ENCODE data around the gene WNT9A. TPM values are rescaled to one million over a fixed set of nuclear protein-coding genes. Genes with fewer than 3 reads are reported as not detected.

Gene WNT9A
- polyA plus RNA-seq, 1 donor from 2014 or later = 0.57 TPM

DNA sequence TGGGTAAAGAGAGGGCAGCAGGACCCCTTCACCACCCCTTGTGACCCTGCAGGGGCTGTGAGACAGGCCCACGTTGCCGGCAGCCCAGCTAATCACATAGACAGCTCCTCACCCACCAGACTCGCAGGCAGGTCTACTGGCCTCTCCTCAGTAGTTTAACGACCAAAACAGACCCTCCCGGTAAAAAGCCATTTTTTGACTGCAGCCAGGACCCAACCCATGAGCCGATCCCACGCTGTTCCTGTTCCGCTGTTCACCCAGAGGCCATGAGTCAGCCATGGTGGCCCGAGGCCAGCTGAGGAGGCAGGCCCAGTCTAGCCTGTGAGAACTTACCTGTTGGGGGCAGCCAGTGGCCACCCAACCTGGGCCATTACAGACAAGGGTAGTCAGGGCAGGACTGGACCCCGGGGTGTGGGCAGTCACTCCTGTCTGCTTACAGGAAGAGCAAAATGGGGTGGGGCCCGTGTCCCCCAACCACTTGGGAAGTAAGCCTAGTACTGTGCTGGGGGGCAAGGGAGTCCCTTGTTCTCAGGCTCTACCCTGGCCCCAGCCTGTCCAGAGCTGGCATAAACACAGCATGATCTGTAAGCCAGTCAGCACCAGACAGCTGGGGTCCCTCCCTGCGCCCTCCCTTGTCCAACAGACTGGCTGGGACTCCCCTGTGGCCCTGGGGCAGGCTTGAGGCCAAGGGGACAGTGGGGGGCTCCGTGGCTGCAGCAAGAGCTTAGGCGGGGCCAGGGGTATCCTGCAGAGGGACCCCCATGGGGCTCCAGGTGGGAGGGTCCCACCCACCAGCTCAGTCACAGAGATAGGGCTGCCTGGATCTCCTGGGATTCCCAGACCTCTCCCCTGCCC is 61.9 kb downstream of the WNT9A start:
- Histone ChIP-seq H3K4me2 (ENCODE audit: low read length) (no peak overlapping the region), H3K9me3 (ENCODE audit: low read length) (no peaks in the 10 kb centered on the region), H3K36me3 (ENCODE audit: insufficient read depth, low read length) (no peaks in the 10 kb centered on the region), H2AFZ (ENCODE audit: low read depth, low read length) (no peak overlapping the region), H4K20me1 (ENCODE audit: insufficient read depth) (no peaks in the 10 kb centered on the region), H3K9me2 (ENCODE audit: insufficient read depth, low read length) (no peaks in the 10 kb centered on the region), H3K27me3 (ENCODE audit: insufficient read depth, low read depth, low read length) (no peaks in the 10 kb centered on the region), H3K9ac (ENCODE audit: low read length) (no peak overlapping the region), H3K79me2 (replicated peaks; ENCODE audit: insufficient read depth, low read length) (no peaks in the 10 kb centered on the region), H3K4me3 (ENCODE audit: low read length) (no peak overlapping the region), H3K27ac (ENCODE audit: low read length) (no peak overlapping the region), H3F3A (ENCODE audit: insufficient read depth, low read length, poor library complexity, severe bottlenecking) (no peaks in the 10 kb centered on the region)
- TF ChIP-seq MXI1 (conservative IDR thresholded peaks at IDR 0.05; ENCODE audit: poor library complexity, severe bottlenecking) (no peak), POLR2AphosphoS5 (IDR thresholded peaks at IDR 0.05) (no peak), EP300 (conservative IDR thresholded peaks at IDR 0.05; ENCODE audit: poor library complexity, severe bottlenecking) (no peak), TAF1 (IDR thresholded peaks at IDR 0.05; ENCODE audit: low read depth) (no peak), EZH2 (IDR thresholded peaks at IDR 0.05; ENCODE audit: borderline replicate concordance, insufficient read depth, low read length, poor library complexity, severe bottlenecking) (no peak), SMC3 (conservative IDR thresholded peaks at IDR 0.05; ENCODE audit: poor library complexity) (no peak), RAD21 (conservative IDR thresholded peaks at IDR 0.05) (no peak)
- TF ChIP-seq, protein P1, sequence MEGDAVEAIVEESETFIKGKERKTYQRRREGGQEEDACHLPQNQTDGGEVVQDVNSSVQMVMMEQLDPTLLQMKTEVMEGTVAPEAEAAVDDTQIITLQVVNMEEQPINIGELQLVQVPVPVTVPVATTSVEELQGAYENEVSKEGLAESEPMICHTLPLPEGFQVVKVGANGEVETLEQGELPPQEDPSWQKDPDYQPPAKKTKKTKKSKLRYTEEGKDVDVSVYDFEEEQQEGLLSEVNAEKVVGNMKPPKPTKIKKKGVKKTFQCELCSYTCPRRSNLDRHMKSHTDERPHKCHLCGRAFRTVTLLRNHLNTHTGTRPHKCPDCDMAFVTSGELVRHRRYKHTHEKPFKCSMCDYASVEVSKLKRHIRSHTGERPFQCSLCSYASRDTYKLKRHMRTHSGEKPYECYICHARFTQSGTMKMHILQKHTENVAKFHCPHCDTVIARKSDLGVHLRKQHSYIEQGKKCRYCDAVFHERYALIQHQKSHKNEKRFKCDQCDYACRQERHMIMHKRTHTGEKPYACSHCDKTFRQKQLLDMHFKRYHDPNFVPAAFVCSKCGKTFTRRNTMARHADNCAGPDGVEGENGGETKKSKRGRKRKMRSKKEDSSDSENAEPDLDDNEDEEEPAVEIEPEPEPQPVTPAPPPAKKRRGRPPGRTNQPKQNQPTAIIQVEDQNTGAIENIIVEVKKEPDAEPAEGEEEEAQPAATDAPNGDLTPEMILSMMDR (IDR thresholded peaks at IDR 0.05; ENCODE audit: poor library complexity, severe bottlenecking) = no peak
- TF ChIP-seq, protein P2, sequence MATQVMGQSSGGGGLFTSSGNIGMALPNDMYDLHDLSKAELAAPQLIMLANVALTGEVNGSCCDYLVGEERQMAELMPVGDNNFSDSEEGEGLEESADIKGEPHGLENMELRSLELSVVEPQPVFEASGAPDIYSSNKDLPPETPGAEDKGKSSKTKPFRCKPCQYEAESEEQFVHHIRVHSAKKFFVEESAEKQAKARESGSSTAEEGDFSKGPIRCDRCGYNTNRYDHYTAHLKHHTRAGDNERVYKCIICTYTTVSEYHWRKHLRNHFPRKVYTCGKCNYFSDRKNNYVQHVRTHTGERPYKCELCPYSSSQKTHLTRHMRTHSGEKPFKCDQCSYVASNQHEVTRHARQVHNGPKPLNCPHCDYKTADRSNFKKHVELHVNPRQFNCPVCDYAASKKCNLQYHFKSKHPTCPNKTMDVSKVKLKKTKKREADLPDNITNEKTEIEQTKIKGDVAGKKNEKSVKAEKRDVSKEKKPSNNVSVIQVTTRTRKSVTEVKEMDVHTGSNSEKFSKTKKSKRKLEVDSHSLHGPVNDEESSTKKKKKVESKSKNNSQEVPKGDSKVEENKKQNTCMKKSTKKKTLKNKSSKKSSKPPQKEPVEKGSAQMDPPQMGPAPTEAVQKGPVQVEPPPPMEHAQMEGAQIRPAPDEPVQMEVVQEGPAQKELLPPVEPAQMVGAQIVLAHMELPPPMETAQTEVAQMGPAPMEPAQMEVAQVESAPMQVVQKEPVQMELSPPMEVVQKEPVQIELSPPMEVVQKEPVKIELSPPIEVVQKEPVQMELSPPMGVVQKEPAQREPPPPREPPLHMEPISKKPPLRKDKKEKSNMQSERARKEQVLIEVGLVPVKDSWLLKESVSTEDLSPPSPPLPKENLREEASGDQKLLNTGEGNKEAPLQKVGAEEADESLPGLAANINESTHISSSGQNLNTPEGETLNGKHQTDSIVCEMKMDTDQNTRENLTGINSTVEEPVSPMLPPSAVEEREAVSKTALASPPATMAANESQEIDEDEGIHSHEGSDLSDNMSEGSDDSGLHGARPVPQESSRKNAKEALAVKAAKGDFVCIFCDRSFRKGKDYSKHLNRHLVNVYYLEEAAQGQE (IDR thresholded peaks at IDR 0.05; ENCODE audit: borderline replicate concordance) = no peak

DNA sequence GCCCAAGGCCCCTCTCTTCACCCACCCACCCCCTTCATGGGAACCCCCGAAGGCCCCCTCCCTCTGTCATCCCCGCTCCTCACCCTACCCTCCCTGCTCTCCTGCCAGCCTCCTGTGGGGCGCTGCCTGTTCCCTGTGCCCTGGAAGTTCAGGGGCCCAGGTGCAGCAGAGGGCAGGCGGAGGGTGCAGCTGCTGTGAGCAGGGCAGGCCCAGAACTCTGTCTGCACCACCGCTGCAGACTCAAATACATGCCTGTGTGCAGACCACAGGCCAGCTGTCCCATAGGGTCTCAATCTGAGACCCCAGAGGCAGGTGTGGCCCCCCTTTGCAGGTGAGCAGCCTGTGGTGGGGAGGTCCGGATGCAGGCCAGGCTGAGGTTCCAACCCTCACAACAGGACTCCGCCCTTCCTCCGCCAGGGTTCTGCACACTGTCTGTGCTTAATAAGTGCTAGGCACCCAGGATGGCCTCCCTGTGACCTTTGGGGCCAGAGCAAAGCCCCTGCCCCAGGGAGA is 62.5 kb downstream of the WNT9A start:
- H2AFZ ChIP-seq (ENCODE audit: low read depth, low read length) = no peak overlapping the region
- H3K9me3 ChIP-seq (ENCODE audit: low read length) = no peaks in the 10 kb centered on the region
- no peaks in the 10 kb centered on the region for H3F3A ChIP-seq (ENCODE audit: insufficient read depth, low read length, poor library complexity, severe bottlenecking)
- no peak overlapping the region for H3K4me2 ChIP-seq (ENCODE audit: low read length)
- TF ChIP-seq POLR2AphosphoS5 (IDR thresholded peaks at IDR 0.05) = no peak
- no peaks in the 10 kb centered on the region for H3K9me2 ChIP-seq (ENCODE audit: insufficient read depth, low read length)
- H3K9ac ChIP-seq (ENCODE audit: low read length) = no peak overlapping the region
- H3K27me3 ChIP-seq (ENCODE audit: insufficient read depth, low read depth, low read length) = no peaks in the 10 kb centered on the region
- H3K79me2 ChIP-seq (replicated peaks; ENCODE audit: insufficient read depth, low read length) = no peaks in the 10 kb centered on the region
- H3K36me3 ChIP-seq (ENCODE audit: insufficient read depth, low read length) = no peaks in the 10 kb centered on the region
- no peak overlapping the region for H3K27ac ChIP-seq (ENCODE audit: low read length)
- no peaks in the 10 kb centered on the region for H4K20me1 ChIP-seq (ENCODE audit: insufficient read depth)
- no peak overlapping the region for H3K4me3 ChIP-seq (ENCODE audit: low read length)

Measured in neural cell (in vitro differentiated cells).